ENCODE data around the gene SCNN1A. TPM values are rescaled to one million over a fixed set of nuclear protein-coding genes. Genes with fewer than 3 reads are reported as not detected.

SCNN1A gene
- total and polyA plus RNA-seq, 2 donors (not counting 3 experiments of a cell fraction or from before 2014, with no cell fraction given): 0.12 to 0.18 TPM

DNA sequence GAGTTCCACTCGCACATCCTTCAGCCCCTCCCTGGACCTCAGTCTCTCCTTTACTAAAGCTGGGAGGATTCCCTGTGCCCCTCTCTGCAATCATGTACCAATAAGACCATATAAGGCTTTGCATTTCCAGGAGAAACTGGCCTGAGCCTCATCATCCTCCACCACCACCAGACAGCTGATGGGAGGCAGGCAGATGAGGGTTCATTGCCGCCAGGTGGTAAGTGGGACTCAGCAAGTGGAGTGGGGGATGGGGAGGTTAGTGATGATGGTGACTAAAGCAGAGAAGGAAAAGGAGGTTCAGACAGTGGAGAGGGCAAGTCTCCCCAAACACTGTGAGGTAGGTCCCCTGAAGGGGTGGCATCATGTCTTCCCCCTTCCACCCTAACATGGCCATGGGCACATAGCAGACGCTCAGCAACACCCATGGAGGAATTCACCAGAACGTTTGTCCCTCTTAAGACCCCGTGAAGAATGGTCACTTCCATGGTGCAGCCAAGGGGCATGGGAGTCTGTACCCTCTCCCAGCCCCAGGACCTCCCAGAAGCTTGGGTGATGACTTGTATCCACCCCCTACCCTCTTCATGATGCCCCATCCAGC is 29.0 kb downstream of the SCNN1A start:
- Histone ChIP-seq H3K79me2 (ENCODE audit: control insufficient read depth, insufficient read depth, low read length) (peaks cover 9% of the 10 kb centered on the region), H3K36me3 (ENCODE audit: control insufficient read depth in 2 of 2, extremely low read depth in 1 of 2, insufficient read depth in 2 of 2, low read length in 2 of 2) (no peaks in the 10 kb centered on the region), H3K4me2 (ENCODE audit: insufficient read depth, low read length) (no peak overlapping the region), H3K27me3 (ENCODE audit: control insufficient read depth in 2 of 2, insufficient read depth in 2 of 2, low read length in 2 of 2) (no peaks in the 10 kb centered on the region), H3K4me1 (ENCODE audit: control insufficient read depth, extremely low read depth, insufficient read depth, low read length) (peaks cover 27% of the 10 kb centered on the region), H3K27ac (ENCODE audit: insufficient read depth, low read depth, low read length) (peak overlapping the region; percentile 50), H4K20me1 (replicated peaks; ENCODE audit: control insufficient read depth, extremely low read depth, insufficient read depth, low read length) (no peaks in the 10 kb centered on the region), H3K9ac (replicated peaks; ENCODE audit: extremely low read depth, insufficient read depth, low read length) (no peak overlapping the region), H3K9me1 (replicated peaks; ENCODE audit: control insufficient read depth, extremely low read depth, insufficient read depth, low read length) (no peaks in the 10 kb centered on the region), H3K4me3 (replicated peaks in 1 of 3; ENCODE audit: insufficient read depth in 1 of 3, low read depth in 1 of 3, low read length in 3 of 3) (no peak overlapping the region), H2AFZ (ENCODE audit: low read depth, low read length) (no peak overlapping the region), H3K9me3 (replicated peaks; ENCODE audit: control insufficient read depth, insufficient read depth, low read length) (no peaks in the 10 kb centered on the region)
- POLR2A ChIA-PET: interaction anchor here (1.4 kb wide), 1 partner anchor 11 kb away, joined by 10 read pairs; no protein-coding TSS in a partner anchor
- CTCF ChIA-PET: interaction anchor here (0.6 to 4.0 kb wide), 11 partner anchors 10 to 144 kb away, joined by 3 to 37 read pairs (median 6); partner anchors contain the start of gene LTBR
- no peak for FAIRE-seq
- DNase-seq (ENCODE audit: low read depth, low spot score): no peak
- BruUV-seq (replicated peaks): no TSS peak
- TF ChIP-seq CTCF (IDR thresholded peaks at IDR 0.05; ENCODE audit: extremely low read depth in 1 of 2, insufficient read depth in 1 of 2, low read depth in 1 of 2, low read length in 2 of 2): no peak
- TF ChIP-seq POLR2A (IDR thresholded peaks at IDR 0.05; ENCODE audit: low read depth, low read length): no peak
- no peak for TF ChIP-seq MYC (IDR thresholded peaks at IDR 0.05; ENCODE audit: low read depth, low read length)
- TF ChIP-seq POLR2AphosphoS5 (IDR thresholded peaks at IDR 0.05; ENCODE audit: insufficient read depth, low read depth, low read length): no peak
- no peak for TF ChIP-seq JUN (IDR thresholded peaks at IDR 0.05; ENCODE audit: borderline replicate concordance, insufficient read depth, insufficient read length, low read depth)
- no peak for TF ChIP-seq GATA2 (IDR thresholded peaks at IDR 0.05; ENCODE audit: insufficient read depth, insufficient read length, low read depth, low read length)
- TF ChIP-seq MAX (IDR thresholded peaks at IDR 0.05; ENCODE audit: insufficient read depth, insufficient read length): no peak
- TF ChIP-seq EZH2 (IDR thresholded peaks at IDR 0.05; ENCODE audit: borderline replicate concordance, low read depth, low read length, severe bottlenecking): no peak
- no peak for TF ChIP-seq FOS (IDR thresholded peaks at IDR 0.05; ENCODE audit: borderline replicate concordance, insufficient read depth, low read length)
- intact Hi-C loops (cut with micrococcal nuclease): no loop called here
- dilution Hi-C loops (cut with MboI; ENCODE audit: extremely low pct_ligation_motif_present, low sequenced_read_pairs): no loop called here
